OCI-LY7 (cell line): Measurements from ENCODE around the gene FAM24A.

Experiments used
- CTCF ChIP-seq: fragments of 200-600 bp; sonication (generic); conservative IDR thresholded peaks from 2 replicates; pipeline ENCODE4 v1.5.1; 2014; ENCODE audit warnings: mild to moderate bottlenecking, antibody characterized with exemption, low read length, moderate library complexity, mixed read lengths
- EZH2phosphoT487 ChIP-seq: fragments of 200-600 bp; sonication (generic); IDR thresholded peaks from 2 replicates; pipeline ENCODE4 v1.6.1; 2018; ENCODE audit warnings: low read depth, borderline replicate concordance, mild to moderate bottlenecking, mixed run types, antibody characterized with exemption, low read length, moderate library complexity, mixed read lengths

GRCh38 chr10:122949296-122949695, 38.9 kb downstream of the FAM24A start:
- TF ChIP-seq CTCF (no peak), EZH2phosphoT487 (no peak)
